Measurements from ENCODE around the gene MEP1A.
"Not testable (repeated sequence)": the region's sequence is repeated elsewhere in the genome, so short reads cannot be mapped to it uniquely, and the experiment has no call there.

Gene MEP1A

GRCh38 chr6:46793138-46793537, at the start of gene MEP1A:
MEP1A (plus strand) TSS chr6:46793389; CDS start chr6:46793399, 10 bp downstream.
- DNase-seq (ENCODE audit: extremely low read depth in 1 of 2, low read depth in 1 of 2) = no peak

- no peak for DNase-seq (ENCODE audit: extremely low read depth in 1 of 2, low read depth in 1 of 2)
Measured at GRCh38 chr6:46743425-46744158, 49.6 kb upstream of the MEP1A start.

GRCh38 chr6:46744159-46744725, 48.9 kb upstream of the MEP1A start:
- not testable (repeated sequence) for DNase-seq (ENCODE audit: extremely low read depth in 1 of 2, low read depth in 1 of 2)

GRCh38 chr6:46745973-46746372, 47.2 kb upstream of the MEP1A start:
- DNase-seq (ENCODE audit: extremely low read depth in 1 of 2, low read depth in 1 of 2) = no peak

- DNase-seq (ENCODE audit: extremely low read depth in 1 of 2, low read depth in 1 of 2) = no peak
Measured at GRCh38 chr6:46746696-46747095, 46.5 kb upstream of the MEP1A start, which contains the start of gene ANKRD66. ANKRD66 (plus strand) TSS chr6:46746933; CDS start chr6:46751949, 5,016 bp downstream.

- no peak for DNase-seq (ENCODE audit: extremely low read depth in 1 of 2, low read depth in 1 of 2)
Measured at GRCh38 chr6:46748940-46749503, 44.2 kb upstream of the MEP1A start.

GRCh38 chr6:46749731-46750130, 43.5 kb upstream of the MEP1A start:
- DNase-seq (ENCODE audit: extremely low read depth in 1 of 2, low read depth in 1 of 2) = no peak

GRCh38 chr6:46751658-46752057, 41.5 kb upstream of the MEP1A start:
- DNase-seq (ENCODE audit: extremely low read depth in 1 of 2, low read depth in 1 of 2) = no peak

- DNase-seq (ENCODE audit: extremely low read depth in 1 of 2, low read depth in 1 of 2) = no peak
Measured at GRCh38 chr6:46755865-46756264, 37.3 kb upstream of the MEP1A start.

- no peak for DNase-seq (ENCODE audit: extremely low read depth in 1 of 2, low read depth in 1 of 2)
Measured at GRCh38 chr6:46756469-46757213, 36.5 kb upstream of the MEP1A start.

- no peak for DNase-seq (ENCODE audit: extremely low read depth in 1 of 2, low read depth in 1 of 2)
Measured at GRCh38 chr6:46757214-46757596, 36.0 kb upstream of the MEP1A start.

GRCh38 chr6:46758960-46759753, 34.0 kb upstream of the MEP1A start:
- no peak for DNase-seq (ENCODE audit: extremely low read depth in 1 of 2, low read depth in 1 of 2)

- no peak for DNase-seq (ENCODE audit: extremely low read depth in 1 of 2, low read depth in 1 of 2)
Measured at GRCh38 chr6:46760925-46761324, 32.3 kb upstream of the MEP1A start.

GRCh38 chr6:46763466-46763865, 29.7 kb upstream of the MEP1A start:
- DNase-seq (ENCODE audit: extremely low read depth in 1 of 2, low read depth in 1 of 2) = no peak

GRCh38 chr6:46764280-46764679, 28.9 kb upstream of the MEP1A start:
- not testable (repeated sequence) for DNase-seq (ENCODE audit: extremely low read depth in 1 of 2, low read depth in 1 of 2)

- no peak for DNase-seq (ENCODE audit: extremely low read depth in 1 of 2, low read depth in 1 of 2)
Measured at GRCh38 chr6:46764961-46765360, 28.2 kb upstream of the MEP1A start.

GRCh38 chr6:46772016-46772415, 21.2 kb upstream of the MEP1A start:
- DNase-seq (ENCODE audit: extremely low read depth in 1 of 2, low read depth in 1 of 2) = no peak

- no peak for DNase-seq (ENCODE audit: extremely low read depth in 1 of 2, low read depth in 1 of 2)
Measured at GRCh38 chr6:46772762-46773161, 20.4 kb upstream of the MEP1A start.

GRCh38 chr6:46773201-46773855, 19.9 kb upstream of the MEP1A start:
- DNase-seq (ENCODE audit: extremely low read depth in 1 of 2, low read depth in 1 of 2) = no peak

GRCh38 chr6:46774736-46775135, 18.5 kb upstream of the MEP1A start:
- DNase-seq (ENCODE audit: extremely low read depth in 1 of 2, low read depth in 1 of 2) = not testable (repeated sequence)
